Measurements from ENCODE around the gene ROCK2.

DNA sequence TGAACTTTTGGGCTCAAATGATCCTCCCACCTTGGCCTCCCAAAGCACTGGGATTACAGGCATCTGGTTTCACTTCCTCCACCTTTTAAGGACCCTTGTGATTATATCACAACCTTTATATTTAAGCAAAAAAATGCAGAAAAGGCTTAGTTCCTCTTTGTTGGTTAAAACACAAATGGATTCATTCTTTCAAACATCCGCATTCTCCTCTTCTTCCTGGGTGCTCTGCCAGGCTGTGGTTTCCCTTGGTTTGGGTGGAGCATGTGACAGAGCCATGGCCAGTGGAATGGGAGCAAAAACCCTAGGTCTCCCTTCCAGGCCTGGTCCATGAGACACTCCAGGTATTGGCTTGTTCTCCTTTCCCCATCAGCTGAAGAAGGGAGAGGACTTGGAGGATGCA is 199.1 kb downstream of the ROCK2 start:
- TF ChIP-seq, protein P1, sequence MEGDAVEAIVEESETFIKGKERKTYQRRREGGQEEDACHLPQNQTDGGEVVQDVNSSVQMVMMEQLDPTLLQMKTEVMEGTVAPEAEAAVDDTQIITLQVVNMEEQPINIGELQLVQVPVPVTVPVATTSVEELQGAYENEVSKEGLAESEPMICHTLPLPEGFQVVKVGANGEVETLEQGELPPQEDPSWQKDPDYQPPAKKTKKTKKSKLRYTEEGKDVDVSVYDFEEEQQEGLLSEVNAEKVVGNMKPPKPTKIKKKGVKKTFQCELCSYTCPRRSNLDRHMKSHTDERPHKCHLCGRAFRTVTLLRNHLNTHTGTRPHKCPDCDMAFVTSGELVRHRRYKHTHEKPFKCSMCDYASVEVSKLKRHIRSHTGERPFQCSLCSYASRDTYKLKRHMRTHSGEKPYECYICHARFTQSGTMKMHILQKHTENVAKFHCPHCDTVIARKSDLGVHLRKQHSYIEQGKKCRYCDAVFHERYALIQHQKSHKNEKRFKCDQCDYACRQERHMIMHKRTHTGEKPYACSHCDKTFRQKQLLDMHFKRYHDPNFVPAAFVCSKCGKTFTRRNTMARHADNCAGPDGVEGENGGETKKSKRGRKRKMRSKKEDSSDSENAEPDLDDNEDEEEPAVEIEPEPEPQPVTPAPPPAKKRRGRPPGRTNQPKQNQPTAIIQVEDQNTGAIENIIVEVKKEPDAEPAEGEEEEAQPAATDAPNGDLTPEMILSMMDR (optimal IDR thresholded peaks at IDR 0.05 in 1 of 3, IDR thresholded peaks at IDR 0.05 in 1 of 3, conservative IDR thresholded peaks at IDR 0.05 in 1 of 3; ENCODE audit: extremely low read depth in 1 of 3, insufficient read depth in 2 of 3, low read length in 3 of 3), result no peak
- TF ChIP-seq EZH2 (IDR thresholded peaks at IDR 0.05; ENCODE audit: low read length), result no peak
